Cortex of kidney (tissue), 1 donor: ENCODE data around the gene SLC41A1.

Source experiments
- DNase-seq: peaks from one replicate; lab custom pipeline; 2025; lab: John Stamatoyannopoulos, UW

The SLC41A1 gene

GRCh38 chr1:205787287-205787916 is 25.6 kb downstream of the SLC41A1 start:
- no peak for DNase-seq

- no peak for DNase-seq
Observed at GRCh38 chr1:205786601-205787000, 26.4 kb downstream of the SLC41A1 start.

- no peak for DNase-seq
Observed at GRCh38 chr1:205785446-205785845, 27.6 kb downstream of the SLC41A1 start.

GRCh38 chr1:205783904-205784303 is 29.1 kb downstream of the SLC41A1 start:
- no peak for DNase-seq

GRCh38 chr1:205783433-205783795 is 29.6 kb downstream of the SLC41A1 start:
- DNase-seq = no peak

- no peak for DNase-seq
Observed at GRCh38 chr1:205782627-205783432, 30.2 kb downstream of the SLC41A1 start.

GRCh38 chr1:205780335-205780734 is 32.7 kb downstream of the SLC41A1 start:
- DNase-seq = no peak

GRCh38 chr1:205777994-205778393 is 35.0 kb downstream of the SLC41A1 start:
- DNase-seq = no peak

- no peak for DNase-seq
Observed at GRCh38 chr1:205775717-205776056, 37.3 kb downstream of the SLC41A1 start.

GRCh38 chr1:205775015-205775716 is 37.8 kb downstream of the SLC41A1 start, which contains the start of gene RAB29:
TSS of gene RAB29 (minus strand) at chr1:205775482. CDS start at chr1:205774956, 526 bp downstream.
- no peak for DNase-seq

GRCh38 chr1:205774198-205775014 is 38.6 kb downstream of the SLC41A1 start:
- no peak for DNase-seq

GRCh38 chr1:205772607-205773032 is 40.4 kb downstream of the SLC41A1 start:
- DNase-seq = no peak

GRCh38 chr1:205770618-205771017 is 42.4 kb downstream of the SLC41A1 start:
- no peak for DNase-seq

GRCh38 chr1:205769641-205770365 is 43.2 kb downstream of the SLC41A1 start:
- no peak for DNase-seq

- DNase-seq = no peak
Observed at GRCh38 chr1:205767248-205767647, 45.8 kb downstream of the SLC41A1 start.

- DNase-seq = no peak
Observed at GRCh38 chr1:205766570-205766969, 46.4 kb downstream of the SLC41A1 start.

- DNase-seq = no peak
Observed at GRCh38 chr1:205766038-205766437, 47.0 kb downstream of the SLC41A1 start.

- no peak for DNase-seq
Observed at GRCh38 chr1:205764578-205764977, 48.4 kb downstream of the SLC41A1 start.

- DNase-seq = no peak
Observed at GRCh38 chr1:205763980-205764379, 49.0 kb downstream of the SLC41A1 start.

GRCh38 chr1:205760606-205761005 is 52.4 kb downstream of the SLC41A1 start:
- DNase-seq = no peak

GRCh38 chr1:205756552-205756951 is 56.4 kb downstream of the SLC41A1 start:
- DNase-seq = no peak
